GM23248 (cell line): Measurements from ENCODE around the gene OLFML3. TPM values are rescaled to one million over a fixed set of nuclear protein-coding genes. Genes with fewer than 3 reads are reported as not detected.

ENCODE experiments used
- DNase-seq: peaks from one replicate; pipeline ENCODE4 v3.0.0-alpha.2; 2015
- H2AFZ ChIP-seq: fragments of 200-600 bp; sonication (generic); 2 replicates; pipeline ENCODE4 v1.6.1; 2016; ENCODE audit warnings: antibody characterized with exemption
- H3F3A ChIP-seq: fragments of 200-600 bp; sonication (generic); 2 replicates; pipeline ENCODE4 v1.6.1; 2016; ENCODE audit warnings: mild to moderate bottlenecking, antibody characterized with exemption, mixed run types; ENCODE audit not compliant: insufficient read depth
- H3K27ac ChIP-seq: fragments of 200-600 bp; sonication (generic); 2 replicates; pipeline ENCODE4 v1.5.1; 2016; ENCODE audit warnings: mild to moderate bottlenecking
- H3K27me3 ChIP-seq: fragments of 200-600 bp; sonication (generic); replicated peaks from 2 replicates; pipeline ENCODE4 v1.6.1; 2016; ENCODE audit warnings: mild to moderate bottlenecking; ENCODE audit not compliant: insufficient read depth
- H3K36me3 ChIP-seq: fragments of 200-600 bp; sonication (generic); 2 replicates; pipeline ENCODE4 v1.6.1; 2016; ENCODE audit warnings: low read depth, mild to moderate bottlenecking
- H3K4me1 ChIP-seq: fragments of 200-600 bp; sonication (generic); 2 replicates; pipeline ENCODE4 v1.6.1; 2016; ENCODE audit warnings: mild to moderate bottlenecking; ENCODE audit not compliant: insufficient read depth
- H3K4me2 ChIP-seq: fragments of 200-600 bp; sonication (generic); one replicate; pipeline ENCODE4 v1.6.1; 2016; ENCODE audit warnings: mild to moderate bottlenecking; ENCODE audit not compliant: unreplicated experiment
- H3K4me3 ChIP-seq: fragments of 200-600 bp; sonication (generic); 2 replicates; pipeline ENCODE4 v1.5.1; 2016; ENCODE audit warnings: mild to moderate bottlenecking
- H3K79me2 ChIP-seq: fragments of 200-600 bp; sonication (generic); 2 replicates; pipeline ENCODE4 v1.6.1; 2016; ENCODE audit warnings: mild to moderate bottlenecking; ENCODE audit not compliant: insufficient read depth
- H3K9ac ChIP-seq: fragments of 200-600 bp; sonication (generic); 2 replicates; pipeline ENCODE4 v1.6.1; 2016; ENCODE audit warnings: mild to moderate bottlenecking
- H3K9me2 ChIP-seq: fragments of 200-600 bp; sonication (generic); 2 replicates; pipeline ENCODE4 v1.6.1; 2016; ENCODE audit warnings: mixed run types, mild to moderate bottlenecking, moderate library complexity; ENCODE audit not compliant: insufficient read depth
- H3K9me3 ChIP-seq: fragments of 200-600 bp; sonication (generic); one replicate; pipeline ENCODE4 v1.6.1; 2017; ENCODE audit warnings: low read depth
- H4K20me1 ChIP-seq: fragments of 200-600 bp; sonication (generic); 2 replicates; pipeline ENCODE4 v1.6.0; 2016; ENCODE audit not compliant: insufficient read depth
- EZH2 ChIP-seq: fragments of 200-600 bp; sonication (generic); IDR thresholded peaks from 2 replicates; pipeline ENCODE4 v1.6.1; 2018; ENCODE audit warnings: antibody characterized with exemption, mild to moderate bottlenecking; ENCODE audit not compliant: insufficient read depth, poor library complexity, severe bottlenecking
- EZH2phosphoT487 ChIP-seq: fragments of 200-600 bp; sonication (generic); IDR thresholded peaks from 2 replicates; pipeline ENCODE4 v1.6.1; 2018; ENCODE audit warnings: antibody characterized with exemption, moderate library complexity, mild to moderate bottlenecking, low read depth; ENCODE audit not compliant: insufficient read depth
- WGBS, 2 experiments: methylation state at CpG; one replicate each; pipeline ENCODE4 v1.1.6; 2015 to 2017; ENCODE audit warnings: low lambda C conversion rate in 2 of 2, low coverage in 1 of 2; ENCODE audit errors: missing lambda C conversion rate in 2 of 2; 5-methylcytosine and 5-hydroxymethylcytosine counted together
- in situ Hi-C: fragments of 300-500 bp; cut with MboI; formaldehyde crosslinking; loops from 2 replicates; pipeline ENCODE4 v1.15.0; 2020
- polyA plus RNA-seq: library from polyadenylated mRNA; unstranded; fragments of >200 nt; fragmentation: Nextera tagmentation; extraction: Ambion mirVana; gene quantifications from 2 replicates; pipeline ENCODE4 v1.2.1, GENCODE V29; 2016
- total RNA-seq: library from RNA; depleted of rRNA; stranded (reverse); fragments of >200 nt; shearing (Covaris generic); gene quantifications from 2 replicates; pipeline ENCODE4 v1.2.3, GENCODE V29; 2014

The OLFML3 gene
- total and polyA plus RNA-seq, 2 experiments from 2014 or later = 141 to 168 TPM

DNA sequence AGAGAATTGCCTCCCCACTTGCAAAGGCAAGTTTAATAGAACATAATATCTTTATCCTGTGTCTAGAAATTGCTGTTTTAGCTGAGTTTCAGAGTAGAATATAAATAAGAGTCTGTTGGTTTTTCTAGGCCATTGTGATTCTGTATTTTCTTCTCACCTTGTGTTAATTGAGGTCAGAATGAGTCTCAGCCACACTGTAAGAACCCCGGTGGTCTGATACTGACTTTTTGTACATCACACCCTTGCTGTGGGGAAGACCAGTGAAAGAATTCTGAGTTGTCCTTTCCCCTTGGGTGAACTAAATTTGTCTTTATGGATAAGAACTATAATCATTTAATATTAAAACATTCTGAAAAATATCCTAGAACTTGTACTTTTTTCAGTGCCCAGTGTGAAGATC, 43.3 kb upstream of the OLFML3 start:
- Histone ChIP-seq H3K4me3 (no peak overlapping the region), H3K9me2 (no peaks in the 10 kb centered on the region), H3K79me2 (peaks cover 99% of the 10 kb centered on the region), H3K4me1 (peaks cover 25% of the 10 kb centered on the region), H3F3A (peaks cover 12% of the 10 kb centered on the region; the same call in 1 of the 2 replicates), H3K4me2 (no peak overlapping the region), H2AFZ (no peak overlapping the region), H3K27me3 (no peaks in the 10 kb centered on the region), H3K36me3 (0 out of 2 replicates have a peak, but pooled peaks cover under 1% of the 10 kb centered on the region), H3K9ac (no peak overlapping the region), H3K27ac (no peak overlapping the region), H3K9me3 (no peaks in the 10 kb centered on the region), H4K20me1 (peaks cover 33% of the 10 kb centered on the region)
- in situ Hi-C loops = loop anchor here (25.0 kb wide), 1 partner anchor 799 kb away; no protein-coding TSS in a partner anchor
- 95 to 100% methylated on average over 1 of the region's 1 CpG for WGBS, 2 experiments
- TF ChIP-seq EZH2phosphoT487 (no peak), EZH2 (no peak)
- DNase-seq = no peak

DNA sequence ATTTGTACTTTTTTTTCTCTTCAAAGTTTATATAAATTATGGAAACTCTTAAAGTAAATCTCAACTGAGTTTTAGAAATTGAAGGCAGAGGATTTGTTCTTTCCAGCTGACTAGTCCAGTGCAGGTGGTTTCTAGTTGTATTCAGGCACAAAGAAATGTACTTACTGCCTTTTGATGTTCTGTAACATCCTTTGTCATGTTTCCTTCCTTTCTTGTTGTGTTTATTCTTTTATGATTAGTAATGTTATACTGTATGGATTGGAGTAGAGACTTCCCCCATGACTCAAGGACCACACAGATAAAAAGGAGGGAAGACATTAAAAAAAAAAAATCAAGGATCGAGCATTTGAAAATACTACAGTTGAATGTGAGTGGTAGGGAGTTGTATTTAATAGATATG, 42.1 kb upstream of the OLFML3 start:
- Histone ChIP-seq H3K36me3 (0 out of 2 replicates have a peak, but pooled peaks cover 5% of the 10 kb centered on the region), H3K27ac (no peak overlapping the region), H3K9me3 (no peaks in the 10 kb centered on the region), H3K4me2 (no peak overlapping the region), H3K9me2 (no peaks in the 10 kb centered on the region), H3K4me3 (no peak overlapping the region), H3F3A (peaks cover under 1% of the 10 kb centered on the region; the same call in 1 of the 2 replicates), H4K20me1 (peaks cover 27% of the 10 kb centered on the region), H2AFZ (no peak overlapping the region), H3K9ac (no peak overlapping the region), H3K4me1 (peaks cover 13% of the 10 kb centered on the region), H3K27me3 (no peaks in the 10 kb centered on the region), H3K79me2 (peaks cover 98% of the 10 kb centered on the region)
- TF ChIP-seq EZH2 (no peak), EZH2phosphoT487 (no peak)
- no peak for DNase-seq
- WGBS, 2 experiments = 46 to 65% methylated on average over 1 of the region's 1 CpG
- in situ Hi-C loops = loop anchor here (25.0 kb wide), 1 partner anchor 800 kb away; no protein-coding TSS in a partner anchor

DNA sequence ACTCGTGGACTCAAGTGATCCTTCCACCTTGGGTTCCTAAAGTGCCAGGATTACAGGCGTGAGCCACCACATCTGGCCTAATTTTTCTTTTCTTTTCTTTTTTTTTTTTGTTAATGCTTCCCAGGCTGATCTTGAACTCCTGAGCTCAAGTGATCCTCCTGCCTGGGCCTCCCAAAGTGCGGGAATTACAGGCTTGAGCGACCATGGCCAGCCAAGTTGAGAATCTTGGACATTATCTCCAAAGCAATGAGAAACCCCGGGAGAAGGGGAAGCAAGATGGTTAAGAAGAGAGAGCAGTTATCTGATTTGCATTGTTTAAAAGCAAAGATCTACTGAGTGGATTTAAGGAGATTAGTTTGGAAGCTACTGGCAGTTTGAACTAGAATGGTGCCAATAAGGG, 41.1 kb upstream of the OLFML3 start:
- peaks cover 10% of the 10 kb centered on the region for H3K4me1 ChIP-seq
- H3K27me3 ChIP-seq = no peaks in the 10 kb centered on the region
- 0 out of 2 replicates have a peak, but pooled peaks cover 5% of the 10 kb centered on the region for H3F3A ChIP-seq
- H3K9me3 ChIP-seq = no peaks in the 10 kb centered on the region
- H3K4me3 ChIP-seq = no peak overlapping the region
- WGBS, 2 experiments = 84 to 92% methylated on average over 5 of the region's 5 CpGs
- peaks cover 9% of the 10 kb centered on the region; the same call in 1 of the 2 replicates for H3K36me3 ChIP-seq
- no peak overlapping the region for H3K27ac ChIP-seq
- no peak overlapping the region for H2AFZ ChIP-seq
- H3K4me2 ChIP-seq = no peak overlapping the region
- peaks cover 27% of the 10 kb centered on the region for H4K20me1 ChIP-seq
- no peak for DNase-seq
- H3K79me2 ChIP-seq = peaks cover 98% of the 10 kb centered on the region
- in situ Hi-C loops = loop anchor here (25.0 kb wide), 1 partner anchor 801 kb away; no protein-coding TSS in a partner anchor
- no peaks in the 10 kb centered on the region for H3K9me2 ChIP-seq
- no peak overlapping the region for H3K9ac ChIP-seq
- no peak for TF ChIP-seq EZH2phosphoT487
- no peak for TF ChIP-seq EZH2

DNA sequence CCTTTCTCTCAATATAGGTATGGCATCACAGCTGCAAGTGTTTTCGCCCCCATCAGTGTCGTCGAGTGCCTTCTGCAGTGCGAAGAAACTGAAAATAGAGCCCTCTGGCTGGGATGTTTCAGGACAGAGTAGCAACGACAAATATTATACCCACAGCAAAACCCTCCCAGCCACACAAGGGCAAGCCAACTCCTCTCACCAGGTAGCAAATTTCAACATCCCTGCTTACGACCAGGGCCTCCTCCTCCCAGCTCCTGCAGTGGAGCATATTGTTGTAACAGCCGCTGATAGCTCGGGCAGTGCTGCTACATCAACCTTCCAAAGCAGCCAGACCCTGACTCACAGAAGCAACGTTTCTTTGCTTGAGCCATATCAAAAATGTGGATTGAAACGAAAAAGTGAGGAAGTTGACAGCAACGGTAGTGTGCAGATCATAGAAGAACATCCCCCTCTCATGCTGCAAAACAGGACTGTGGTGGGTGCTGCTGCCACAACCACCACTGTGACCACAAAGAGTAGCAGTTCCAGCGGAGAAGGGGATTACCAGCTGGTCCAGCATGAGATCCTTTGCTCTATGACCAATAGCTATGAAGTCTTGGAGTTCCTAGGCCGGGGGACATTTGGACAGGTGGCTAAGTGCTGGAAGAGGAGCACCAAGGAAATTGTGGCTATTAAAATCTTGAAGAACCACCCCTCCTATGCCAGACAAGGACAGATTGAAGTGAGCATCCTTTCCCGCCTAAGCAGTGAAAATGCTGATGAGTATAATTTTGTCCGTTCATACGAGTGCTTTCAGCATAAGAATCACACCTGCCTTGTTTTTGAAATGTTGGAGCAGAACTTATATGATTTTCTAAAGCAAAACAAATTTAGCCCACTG, 38.7 kb upstream of the OLFML3 start:
- WGBS, 2 experiments = 92 to 94% methylated on average over 16 of the region's 16 CpGs
- no peaks in the 10 kb centered on the region for H3K9me3 ChIP-seq
- H3K4me3 ChIP-seq = no peak overlapping the region
- TF ChIP-seq EZH2 = no peak
- no peak for TF ChIP-seq EZH2phosphoT487
- peaks cover 17% of the 10 kb centered on the region for H3K36me3 ChIP-seq
- no peak overlapping the region for H3K27ac ChIP-seq
- no peak for DNase-seq
- 0 out of 2 replicates have a peak, but pooled peaks cover 7% of the 10 kb centered on the region for H3F3A ChIP-seq
- H4K20me1 ChIP-seq = peaks cover 20% of the 10 kb centered on the region
- in situ Hi-C loops = loop anchor here (25.0 kb wide), 1 partner anchor 803 kb away; no protein-coding TSS in a partner anchor
- H3K9ac ChIP-seq = no peak overlapping the region
- H3K27me3 ChIP-seq = no peaks in the 10 kb centered on the region
- peaks cover 98% of the 10 kb centered on the region for H3K79me2 ChIP-seq
- H3K4me1 ChIP-seq = peaks cover 10% of the 10 kb centered on the region
- no peak overlapping the region for H3K4me2 ChIP-seq
- H3K9me2 ChIP-seq = no peaks in the 10 kb centered on the region
- no peak overlapping the region for H2AFZ ChIP-seq
